IPS DF 4.7 (cell line): ENCODE results near the gene CYSRT1.
A peak's percentile ranks its signal among the peaks of the same experiment; 100 is the strongest.
"Not testable (repeated sequence)": the region's sequence is repeated elsewhere in the genome, so short reads cannot be mapped to it uniquely, and the experiment has no call there.

Experiments used
- DNase-seq: peaks from one replicate; pipeline ENCODE4 v3.0.0-alpha.2; 2013; ENCODE audit warnings: low spot score; ENCODE audit errors: extremely low read depth

Gene CYSRT1

GRCh38 chr9:137236936-137237421 lies 12.0 kb downstream of the CYSRT1 start:
- no peak for DNase-seq

- no peak for DNase-seq
Observed at GRCh38 chr9:137237759-137238726, 13.1 kb downstream of the CYSRT1 start.

GRCh38 chr9:137239541-137240200 lies 14.7 kb downstream of the CYSRT1 start:
- DNase-seq: not testable (repeated sequence)

- DNase-seq: no peak
Observed at GRCh38 chr9:137240318-137240840, 15.4 kb downstream of the CYSRT1 start.

- peak; percentile 100 for DNase-seq
Observed at GRCh38 chr9:137240841-137241489, 16.0 kb downstream of the CYSRT1 start, which contains the start of gene TUBB4B. Gene TUBB4B (plus strand): TSS chr9:137241287. CDS start chr9:137241361, 74 bp downstream.

GRCh38 chr9:137241490-137242268 lies 16.7 kb downstream of the CYSRT1 start:
- no peak for DNase-seq

GRCh38 chr9:137242269-137243203 lies 17.6 kb downstream of the CYSRT1 start:
- DNase-seq: no peak

- not testable (repeated sequence) for DNase-seq
Observed at GRCh38 chr9:137243266-137243625, 18.3 kb downstream of the CYSRT1 start.

GRCh38 chr9:137243626-137244485 lies 18.9 kb downstream of the CYSRT1 start:
- no peak for DNase-seq

- DNase-seq: no peak
Observed at GRCh38 chr9:137244486-137245449, 19.8 kb downstream of the CYSRT1 start.

GRCh38 chr9:137245450-137246421 lies 20.8 kb downstream of the CYSRT1 start:
- no peak for DNase-seq

GRCh38 chr9:137247135-137247915 lies 22.4 kb downstream of the CYSRT1 start:
- no peak for DNase-seq

GRCh38 chr9:137247916-137248175 lies 22.9 kb downstream of the CYSRT1 start:
- no peak for DNase-seq

- no peak for DNase-seq
Observed at GRCh38 chr9:137250329-137251193, 25.6 kb downstream of the CYSRT1 start.

GRCh38 chr9:137251194-137251461 lies 26.2 kb downstream of the CYSRT1 start, which contains the start of gene STPG3:
Gene STPG3 (plus strand): TSS chr9:137251286. CDS start chr9:137251287, 1 bp downstream.
- no peak for DNase-seq
